Measurements from ENCODE around the gene PSMC3. TPM values are rescaled to one million over a fixed set of nuclear protein-coding genes. Genes with fewer than 3 reads are reported as not detected.
A peak's percentile ranks its signal among the peaks of the same experiment; 100 is the strongest.

Gene PSMC3
- total RNA-seq, 6 experiments from 2014 or later: 52.5 to 98.1 (median 63.3) TPM

- Histone ChIP-seq H3K36me3 (no peaks in the 10 kb centered on the region), H3K4me1 (no peaks in the 10 kb centered on the region), H3K27me3 (no peaks in the 10 kb centered on the region), H3K4me3 (no peak overlapping the region), H3K27ac (no peak overlapping the region), H3K9me3 (no peaks in the 10 kb centered on the region)
- intact Hi-C loops (cut with DNase I): loop anchor here (5.0 to 10.0 kb wide), 2 partner anchors 45 to 73 kb away; partner anchors contain the start of gene PSMC3 (in 1 of the 2)
- TF ChIP-seq CTCF (IDR thresholded peaks at IDR 0.05): no peak
- TF ChIP-seq POLR2A (IDR thresholded peaks at IDR 0.05): no peak
- WGBS (ENCODE audit: insufficient coverage, low coverage, low lambda C conversion rate, missing lambda C conversion rate): 64% methylated on average over 2 of the region's 2 CpGs
- DNase-seq (no peak), ATAC-seq (no peak)
Measured at GRCh38 chr11:47379317-47379716, 46.9 kb downstream of the PSMC3 start.

GRCh38 chr11:47378836-47379170 is 47.4 kb downstream of the PSMC3 start:
- H3K4me3 ChIP-seq: no peak overlapping the region
- ATAC-seq: no peak
- no peak for TF ChIP-seq POLR2A (IDR thresholded peaks at IDR 0.05)
- no peak for TF ChIP-seq CTCF (IDR thresholded peaks at IDR 0.05)
- H3K9me3 ChIP-seq: no peaks in the 10 kb centered on the region
- DNase-seq: no peak
- H3K4me1 ChIP-seq: peaks cover 0 to 2% (median 0%) of the 10 kb centered on the region in 4 donors
- H3K27ac ChIP-seq: peak overlapping the region in 2 of 3 donors; percentile 63 to 69
- no peaks in the 10 kb centered on the region for H3K36me3 ChIP-seq
- H3K27me3 ChIP-seq: no peaks in the 10 kb centered on the region
- intact Hi-C loops (cut with DNase I): loop anchor here (5.0 to 10.0 kb wide), 2 partner anchors 46 to 73 kb away; partner anchors contain the start of gene PSMC3 (in 1 of the 2)

- Histone ChIP-seq H3K36me3 (no peaks in the 10 kb centered on the region), H3K9me3 (no peaks in the 10 kb centered on the region), H3K4me3 (peak within 1 kb of the TSS; percentile 21 to 44 (median 22)), H3K27me3 (no peaks in the 10 kb centered on the region), H3K27ac (peak within 1 kb of the TSS; percentile 44 to 80 (median 69)), H3K4me1 (peaks cover 0 to 2% (median 0%) of the 10 kb centered on the region in 4 donors)
- intact Hi-C loops (cut with DNase I): loop anchor here (5.0 to 10.0 kb wide), 2 partner anchors 47 to 74 kb away; partner anchors contain the start of gene PSMC3 (in 1 of the 2)
- 77% methylated on average over 7 of the region's 31 CpGs for WGBS (ENCODE audit: insufficient coverage, low coverage, low lambda C conversion rate, missing lambda C conversion rate)
- ATAC-seq (peak; percentile 40 to 57 (median 46)), DNase-seq (peak in 2 of 3 donors; percentile 74 to 81)
- TF ChIP-seq POLR2A (IDR thresholded peaks at IDR 0.05): peak; percentile 51
- no peak for TF ChIP-seq CTCF (IDR thresholded peaks at IDR 0.05)
Measured at GRCh38 chr11:47378010-47378835, 48.0 kb downstream of the PSMC3 start, which contains the start of gene SPI1. Gene SPI1, minus strand, starts transcription at chr11:47378547. Its CDS starts 194 bp downstream, at chr11:47378353.

- Histone ChIP-seq H3K9me3 (no peaks in the 10 kb centered on the region), H3K4me3 (peak overlapping the region; percentile 21 to 44 (median 22)), H3K4me1 (peaks cover 0 to 2% (median 0%) of the 10 kb centered on the region in 4 donors), H3K27me3 (no peaks in the 10 kb centered on the region), H3K36me3 (no peaks in the 10 kb centered on the region), H3K27ac (peak overlapping the region; percentile 44 to 80 (median 69))
- intact Hi-C loops (cut with DNase I): loop anchor here (5.0 to 10.0 kb wide), 2 partner anchors 47 to 75 kb away; partner anchors contain the start of gene PSMC3 (in 1 of the 2)
- TF ChIP-seq POLR2A (IDR thresholded peaks at IDR 0.05): no peak
- no peak for TF ChIP-seq CTCF (IDR thresholded peaks at IDR 0.05)
- peak; percentile 5 to 32 (median 16) for ATAC-seq
- peak in 1 of 3 donors; percentile 65 for DNase-seq
- 62% methylated on average over 4 of the region's 5 CpGs for WGBS (ENCODE audit: insufficient coverage, low coverage, low lambda C conversion rate, missing lambda C conversion rate)
Measured at GRCh38 chr11:47377571-47378009, 48.6 kb downstream of the PSMC3 start.

All from right lobe of liver (tissue), 6 donors.